ENCODE results near the gene KIF26B.
"Not testable (repeated sequence)": the region's sequence is repeated elsewhere in the genome, so short reads cannot be mapped to it uniquely, and the experiment has no call there.

Gene KIF26B

GRCh38 chr1:245698116-245698515 is 543.3 kb downstream of the KIF26B start:
- no peaks in the 10 kb centered on the region for H3K4me1 ChIP-seq (ENCODE audit: insufficient read depth, low read length)
- H3K9ac ChIP-seq (ENCODE audit: low read depth, low read length): no peak overlapping the region
- no peaks in the 10 kb centered on the region for H3K36me3 ChIP-seq (ENCODE audit: insufficient read depth, low read length)
- H3K9me3 ChIP-seq (ENCODE audit: control insufficient read depth, insufficient read depth, low read length): no peaks in the 10 kb centered on the region

DNA sequence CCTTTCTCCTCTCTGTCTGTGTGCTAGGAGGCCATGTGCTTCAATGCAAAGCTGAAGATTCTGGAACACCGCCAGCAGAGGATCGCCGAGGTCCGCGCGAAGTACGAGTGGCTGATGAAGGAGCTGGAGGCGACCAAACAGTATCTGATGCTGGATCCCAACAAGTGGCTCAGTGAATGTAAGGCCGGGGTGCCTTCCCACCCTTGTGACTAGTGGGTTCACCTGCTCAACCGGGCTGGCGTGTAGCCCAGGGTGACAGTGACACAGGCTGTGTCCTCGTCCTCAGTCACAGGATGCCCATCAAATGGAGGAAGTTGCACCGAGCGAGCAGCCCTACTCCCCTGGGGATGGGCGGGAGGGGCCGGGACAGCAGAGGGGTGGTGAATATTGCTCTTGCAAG is 544.1 kb downstream of the KIF26B start:
- Histone ChIP-seq H3K4me1 (ENCODE audit: insufficient read depth, low read length) (no peaks in the 10 kb centered on the region), H3K9me3 (ENCODE audit: control insufficient read depth, insufficient read depth, low read length) (no peaks in the 10 kb centered on the region), H3K36me3 (ENCODE audit: insufficient read depth, low read length) (no peaks in the 10 kb centered on the region), H3K9ac (ENCODE audit: low read depth, low read length) (no peak overlapping the region)

GRCh38 chr1:245700631-245701030 is 545.8 kb downstream of the KIF26B start:
- H3K4me1 ChIP-seq (ENCODE audit: insufficient read depth, low read length): no peaks in the 10 kb centered on the region
- H3K9me3 ChIP-seq (ENCODE audit: control insufficient read depth, insufficient read depth, low read length): no peaks in the 10 kb centered on the region
- H3K36me3 ChIP-seq (ENCODE audit: insufficient read depth, low read length): no peaks in the 10 kb centered on the region
- H3K9ac ChIP-seq (ENCODE audit: low read depth, low read length): no peak overlapping the region

DNA sequence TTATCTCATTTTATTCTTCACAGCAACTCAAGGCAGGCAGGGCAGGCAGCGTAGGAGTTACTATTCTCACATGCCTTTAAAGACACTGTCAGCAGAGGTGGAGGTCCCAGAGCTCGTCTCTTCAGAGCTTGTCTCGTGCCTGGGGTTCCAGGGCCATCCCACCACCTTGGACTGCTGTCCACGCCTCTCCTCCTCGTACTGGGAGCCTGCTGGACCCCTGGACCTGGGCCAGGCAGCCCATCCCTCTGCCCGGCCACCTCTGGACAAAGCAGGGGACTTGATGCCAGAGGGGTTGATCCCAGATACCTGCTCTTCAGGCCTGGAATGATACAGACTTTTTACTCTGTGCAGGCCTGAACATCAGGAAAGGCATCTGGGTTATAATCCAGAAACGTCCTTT is 546.8 kb downstream of the KIF26B start:
- Histone ChIP-seq H3K4me1 (ENCODE audit: insufficient read depth, low read length) (no peaks in the 10 kb centered on the region), H3K9ac (ENCODE audit: low read depth, low read length) (no peak overlapping the region), H3K9me3 (ENCODE audit: control insufficient read depth, insufficient read depth, low read length) (no peaks in the 10 kb centered on the region), H3K36me3 (ENCODE audit: insufficient read depth, low read length) (no peaks in the 10 kb centered on the region)

GRCh38 chr1:245702346-245702745 is 547.6 kb downstream of the KIF26B start:
- H3K9me3 ChIP-seq (ENCODE audit: control insufficient read depth, insufficient read depth, low read length): no peaks in the 10 kb centered on the region
- no peak overlapping the region for H3K9ac ChIP-seq (ENCODE audit: low read depth, low read length)
- no peaks in the 10 kb centered on the region for H3K4me1 ChIP-seq (ENCODE audit: insufficient read depth, low read length)
- no peaks in the 10 kb centered on the region for H3K36me3 ChIP-seq (ENCODE audit: insufficient read depth, low read length)

GRCh38 chr1:245704341-245704740 is 549.6 kb downstream of the KIF26B start:
- no peak overlapping the region for H3K9ac ChIP-seq (ENCODE audit: low read depth, low read length)
- no peaks in the 10 kb centered on the region for H3K4me1 ChIP-seq (ENCODE audit: insufficient read depth, low read length)
- H3K36me3 ChIP-seq (ENCODE audit: insufficient read depth, low read length): no peaks in the 10 kb centered on the region
- H3K9me3 ChIP-seq (ENCODE audit: control insufficient read depth, insufficient read depth, low read length): no peaks in the 10 kb centered on the region

GRCh38 chr1:245704765-245705164 is 550.0 kb downstream of the KIF26B start:
- Histone ChIP-seq H3K9ac (ENCODE audit: low read depth, low read length) (no peak overlapping the region), H3K4me1 (ENCODE audit: insufficient read depth, low read length) (no peaks in the 10 kb centered on the region), H3K36me3 (ENCODE audit: insufficient read depth, low read length) (no peaks in the 10 kb centered on the region), H3K9me3 (ENCODE audit: control insufficient read depth, insufficient read depth, low read length) (no peaks in the 10 kb centered on the region)

DNA sequence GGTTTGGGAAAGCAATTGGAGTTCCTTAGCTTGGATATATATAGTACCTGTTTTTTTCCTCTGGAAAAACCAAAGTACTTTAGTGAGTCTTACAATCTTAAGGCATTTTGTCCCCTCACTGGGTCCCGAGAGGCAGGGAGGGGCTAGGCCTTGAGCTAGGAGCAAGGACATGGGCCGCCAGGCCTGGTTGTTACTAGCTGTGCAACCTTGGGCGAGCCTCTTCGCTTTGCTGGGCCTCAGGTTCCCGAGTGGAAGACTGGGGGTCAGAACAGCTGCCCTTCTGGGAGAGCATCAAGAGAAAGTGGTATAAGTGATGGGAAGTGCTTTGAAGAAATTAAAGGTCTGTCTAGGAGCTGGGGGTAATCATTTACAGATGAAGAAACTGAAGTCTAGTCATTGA is 553.2 kb downstream of the KIF26B start:
- Histone ChIP-seq H3K36me3 (ENCODE audit: insufficient read depth, low read length) (no peaks in the 10 kb centered on the region), H3K9me3 (ENCODE audit: control insufficient read depth, insufficient read depth, low read length) (no peaks in the 10 kb centered on the region), H3K4me1 (ENCODE audit: insufficient read depth, low read length) (no peaks in the 10 kb centered on the region; the same call in 1 of the 2 replicates), H3K9ac (ENCODE audit: low read depth, low read length) (no peak overlapping the region)

- H3K9me3 ChIP-seq (ENCODE audit: control insufficient read depth, insufficient read depth, low read length): no peaks in the 10 kb centered on the region
- no peaks in the 10 kb centered on the region; the same call in 1 of the 2 replicates for H3K4me1 ChIP-seq (ENCODE audit: insufficient read depth, low read length)
- no peak overlapping the region for H3K9ac ChIP-seq (ENCODE audit: low read depth, low read length)
- H3K36me3 ChIP-seq (ENCODE audit: insufficient read depth, low read length): no peaks in the 10 kb centered on the region
These were observed 556.4 kb downstream of the KIF26B start for GRCh38 chr1:245710961-245711903.

DNA sequence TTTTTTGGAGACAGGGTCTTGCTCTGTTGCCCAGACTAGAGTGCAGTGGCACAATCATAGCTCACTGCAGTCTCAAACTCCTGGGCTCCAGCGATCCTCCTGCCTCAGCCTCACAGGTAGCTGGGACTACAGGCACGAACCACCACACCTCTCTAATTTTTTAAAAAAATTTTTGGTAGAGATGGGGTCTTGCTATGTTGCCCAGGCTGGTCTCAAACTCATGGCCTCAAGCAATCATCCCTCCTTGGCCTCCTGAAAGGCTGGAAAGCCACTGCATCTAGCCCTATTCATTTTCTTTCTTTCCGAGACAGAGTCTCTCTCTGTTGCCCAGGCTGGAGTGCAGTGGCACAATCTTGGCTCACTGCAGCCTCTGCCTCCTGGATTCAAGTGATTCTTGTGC is 559.2 kb downstream of the KIF26B start:
- H3K36me3 ChIP-seq (ENCODE audit: insufficient read depth, low read length); H3K9ac ChIP-seq (ENCODE audit: low read depth, low read length); H3K4me1 ChIP-seq (ENCODE audit: insufficient read depth, low read length); H3K9me3 ChIP-seq (ENCODE audit: control insufficient read depth, insufficient read depth, low read length): not testable (repeated sequence)

DNA sequence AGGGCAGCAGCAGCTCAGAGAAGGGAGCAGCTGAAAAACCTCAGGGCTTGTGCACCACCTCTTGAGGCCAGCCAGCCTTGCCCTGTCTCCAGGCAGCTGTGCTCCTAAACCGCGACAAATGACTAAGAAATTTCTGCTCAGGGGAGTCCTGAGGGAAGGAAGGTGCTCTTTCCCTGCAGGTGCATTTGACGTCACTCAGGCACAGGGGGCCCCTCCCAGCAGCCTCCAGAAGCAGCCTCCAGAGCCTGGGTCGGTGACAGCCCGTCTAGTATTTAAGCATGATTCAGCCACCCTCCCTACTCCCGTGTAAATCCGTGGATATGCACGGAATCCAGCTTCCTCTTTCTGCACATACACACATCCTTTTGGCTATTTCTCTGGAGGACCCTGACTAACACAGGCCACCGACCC is 560.5 kb downstream of the KIF26B start:
- no peaks in the 10 kb centered on the region for H3K36me3 ChIP-seq (ENCODE audit: insufficient read depth, low read length)
- H3K9ac ChIP-seq (ENCODE audit: low read depth, low read length): no peak overlapping the region

GRCh38 chr1:245715970-245716369 is 561.2 kb downstream of the KIF26B start:
- H3K36me3 ChIP-seq (ENCODE audit: insufficient read depth, low read length): no peaks in the 10 kb centered on the region
- H3K4me1 ChIP-seq (ENCODE audit: insufficient read depth, low read length): no peaks in the 10 kb centered on the region; the same call in 1 of the 2 replicates
- H3K9me3 ChIP-seq (ENCODE audit: control insufficient read depth, insufficient read depth, low read length): no peaks in the 10 kb centered on the region
- H3K9ac ChIP-seq (ENCODE audit: low read depth, low read length): no peak overlapping the region

More for the DNA sequence above, 560.5 kb downstream of the KIF26B start:
- no peaks in the 10 kb centered on the region; the same call in 1 of the 2 replicates for H3K4me1 ChIP-seq (ENCODE audit: insufficient read depth, low read length)
- H3K9me3 ChIP-seq (ENCODE audit: control insufficient read depth, insufficient read depth, low read length): no peaks in the 10 kb centered on the region

DNA sequence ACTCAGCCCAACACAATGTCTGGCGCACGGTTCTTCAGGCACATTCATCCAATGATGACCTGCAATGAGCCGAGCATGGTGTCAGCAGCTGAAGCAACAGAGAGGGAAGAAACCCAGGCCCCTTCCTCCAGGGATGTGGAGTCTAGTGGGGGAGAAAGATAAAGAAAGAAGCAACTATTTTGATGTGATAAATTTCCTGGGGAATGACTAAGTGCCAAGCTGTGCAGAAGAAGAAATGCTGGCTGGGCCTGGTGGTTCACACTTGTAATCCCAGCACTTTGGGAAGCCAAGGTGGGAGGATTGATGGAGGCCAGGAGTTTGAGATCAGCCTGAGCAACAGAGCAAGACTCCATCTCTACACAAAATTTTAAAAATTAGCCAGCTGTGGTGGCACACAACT is 561.8 kb downstream of the KIF26B start:
- Histone ChIP-seq H3K4me1 (ENCODE audit: insufficient read depth, low read length) (no peaks in the 10 kb centered on the region; the same call in 1 of the 2 replicates), H3K9me3 (ENCODE audit: control insufficient read depth, insufficient read depth, low read length) (no peaks in the 10 kb centered on the region), H3K36me3 (ENCODE audit: insufficient read depth, low read length) (no peaks in the 10 kb centered on the region), H3K9ac (ENCODE audit: low read depth, low read length) (no peak overlapping the region)

GRCh38 chr1:245717611-245718010 is 562.8 kb downstream of the KIF26B start:
- Histone ChIP-seq H3K9me3 (ENCODE audit: control insufficient read depth, insufficient read depth, low read length) (no peaks in the 10 kb centered on the region), H3K9ac (ENCODE audit: low read depth, low read length) (no peak overlapping the region), H3K4me1 (ENCODE audit: insufficient read depth, low read length) (no peaks in the 10 kb centered on the region), H3K36me3 (ENCODE audit: insufficient read depth, low read length) (no peaks in the 10 kb centered on the region)

- H3K9me3 ChIP-seq (ENCODE audit: control insufficient read depth, insufficient read depth, low read length): no peaks in the 10 kb centered on the region
- H3K4me1 ChIP-seq (ENCODE audit: insufficient read depth, low read length): no peaks in the 10 kb centered on the region
- H3K36me3 ChIP-seq (ENCODE audit: insufficient read depth, low read length): no peaks in the 10 kb centered on the region
- H3K9ac ChIP-seq (ENCODE audit: low read depth, low read length): no peak overlapping the region
These were observed 563.3 kb downstream of the KIF26B start for GRCh38 chr1:245718123-245718522.

Data from ES-I3 (cell line).